SK-N-SH (cell line): Measurements from ENCODE around the gene GSTO2.

Experiments used
- CTCF ChIP-seq: fragments of 200-600 bp; sonication (generic); IDR thresholded peaks from 2 replicates; pipeline ENCODE4 v1.6.1; 2017; ENCODE audit warnings: antibody characterized with exemption, mild to moderate bottlenecking, moderate library complexity
- EP300 ChIP-seq, 2 experiments: IDR thresholded peaks; 2 replicates each; pipeline versions ENCODE4 v1.4.0 to v1.6.1; 2012; ENCODE audit warnings: borderline replicate concordance in 1 of 2, low read depth in 1 of 2, low read length in 1 of 2
- GABPA ChIP-seq: IDR thresholded peaks from 2 replicates; pipeline ENCODE4 v1.4.0; 2012; ENCODE audit warnings: low read depth, mild to moderate bottlenecking
- POLR2AphosphoS5 ChIP-seq: IDR thresholded peaks from 2 replicates; pipeline ENCODE4 v1.6.1; 2012; ENCODE audit warnings: low read depth, low read length
- SIN3A ChIP-seq: IDR thresholded peaks from 2 replicates; pipeline ENCODE4 v1.6.1; 2012; ENCODE audit warnings: low read depth, mild to moderate bottlenecking, low read length, moderate library complexity, borderline replicate concordance
- SMC3 ChIP-seq: IDR thresholded peaks from 2 replicates; pipeline ENCODE4 v1.6.1; 2012; ENCODE audit warnings: low read depth, low read length, improper control_type of control experiment
- TAF1 ChIP-seq: IDR thresholded peaks from 2 replicates; pipeline ENCODE4 v1.6.1; 2012; ENCODE audit warnings: low read depth, mild to moderate bottlenecking, low read length, moderate library complexity, borderline replicate concordance
- YY1 ChIP-seq: IDR thresholded peaks from 2 replicates; pipeline ENCODE4 v1.4.0; 2012; ENCODE audit warnings: low read depth, mild to moderate bottlenecking

- peak; percentile 85 for TF ChIP-seq GABPA
- no peak for TF ChIP-seq CTCF
- peak; percentile 82 for TF ChIP-seq TAF1
- TF ChIP-seq SIN3A, result 0 out of 2 replicates have a peak, but pooled peaks have one; percentile 38
- TF ChIP-seq SMC3, result no peak
- TF ChIP-seq EP300 (IDR thresholded peaks at IDR 0.05; ENCODE audit: borderline replicate concordance in 1 of 2, low read depth in 1 of 2, low read length in 1 of 2), result no peak; a peak in 1 of 4 replicates
- peak; percentile 94 for TF ChIP-seq POLR2AphosphoS5
- peak; percentile 46 for TF ChIP-seq YY1
These were observed at the start of gene GSTO2 for GRCh38 chr10:104268713-104269645.
